ENCODE data around the gene KIF20B.
A peak's percentile ranks its signal among the peaks of the same experiment; 100 is the strongest.
"Not testable (repeated sequence)": the region's sequence is repeated elsewhere in the genome, so short reads cannot be mapped to it uniquely, and the experiment has no call there.

KIF20B gene

GRCh38 chr10:89693176-89693575 is 8.2 kb upstream of the KIF20B start:
- DNase-seq, result no peak

- no peak for DNase-seq
These were observed 6.1 kb upstream of the KIF20B start for GRCh38 chr10:89695307-89695706.

- no peak for DNase-seq
These were observed 3.4 kb upstream of the KIF20B start for GRCh38 chr10:89697946-89698345.

- no peak for DNase-seq
These were observed 1.8 kb upstream of the KIF20B start for GRCh38 chr10:89699581-89700064.

GRCh38 chr10:89700923-89701241 is 508 bp upstream of the KIF20B start:
- no peak for DNase-seq

- no peak for DNase-seq
These were observed 711 bp downstream of the KIF20B start for GRCh38 chr10:89702121-89702480.

GRCh38 chr10:89705466-89705865 is 4.1 kb downstream of the KIF20B start:
- DNase-seq, result no peak

- no peak for DNase-seq
These were observed 4.6 kb downstream of the KIF20B start for GRCh38 chr10:89706011-89706410.

- DNase-seq, result no peak
These were observed 6.0 kb downstream of the KIF20B start for GRCh38 chr10:89707372-89707771.

- no peak for DNase-seq
These were observed 9.4 kb downstream of the KIF20B start for GRCh38 chr10:89710753-89711152.

- no peak for DNase-seq
These were observed 33.2 kb downstream of the KIF20B start for GRCh38 chr10:89734616-89735015.

GRCh38 chr10:89738551-89739209 is 37.3 kb downstream of the KIF20B start:
- DNase-seq, result peak; percentile 15

GRCh38 chr10:89741126-89741762 is 39.9 kb downstream of the KIF20B start:
- no peak for DNase-seq

GRCh38 chr10:89744026-89744425 is 42.6 kb downstream of the KIF20B start:
- no peak for DNase-seq

- DNase-seq, result no peak
These were observed 44.5 kb downstream of the KIF20B start for GRCh38 chr10:89745903-89746302.

GRCh38 chr10:89750441-89750840 is 49.1 kb downstream of the KIF20B start:
- DNase-seq, result no peak

GRCh38 chr10:89755374-89755773 is 54.0 kb downstream of the KIF20B start:
- no peak for DNase-seq

GRCh38 chr10:89759531-89759930 is 58.1 kb downstream of the KIF20B start:
- no peak for DNase-seq

- DNase-seq, result not testable (repeated sequence)
These were observed 62.3 kb downstream of the KIF20B start for GRCh38 chr10:89763671-89764070.

GRCh38 chr10:89771684-89772083 is 70.3 kb downstream of the KIF20B start:
- DNase-seq, result no peak

GRCh38 chr10:89773081-89773480 is 71.7 kb downstream of the KIF20B start:
- DNase-seq, result no peak

- DNase-seq, result no peak
These were observed 75.3 kb downstream of the KIF20B start for GRCh38 chr10:89776665-89777064.

GRCh38 chr10:89782470-89782869 is 81.1 kb downstream of the KIF20B start:
- no peak for DNase-seq

- DNase-seq, result no peak
These were observed 82.0 kb downstream of the KIF20B start for GRCh38 chr10:89783406-89783805.

- DNase-seq, result no peak
These were observed 83.7 kb downstream of the KIF20B start for GRCh38 chr10:89785095-89785494.
